ENCODE data around the gene LGALS3BP.
"Not testable (repeated sequence)": the region's sequence is repeated elsewhere in the genome, so short reads cannot be mapped to it uniquely, and the experiment has no call there.

Gene LGALS3BP

DNA sequence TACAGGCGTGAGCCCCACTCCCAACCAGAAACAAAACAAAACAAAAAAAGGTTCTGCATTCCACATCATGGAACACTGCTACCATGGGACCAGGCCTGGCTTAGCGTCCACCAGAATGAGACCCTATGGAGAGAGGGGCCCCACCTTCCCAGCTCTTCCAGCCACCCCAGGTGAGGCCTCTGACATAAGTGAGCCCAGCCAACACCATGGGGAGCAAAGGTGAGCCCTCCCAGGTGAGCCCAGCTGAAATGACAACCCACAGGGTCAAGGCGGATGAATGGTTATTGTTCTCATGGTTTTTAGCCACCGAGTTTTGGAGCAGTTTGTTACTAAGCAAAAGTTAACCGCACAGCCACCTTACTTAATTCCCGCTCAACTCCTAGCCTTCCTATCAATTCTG, 16.3 kb downstream of the LGALS3BP start:
- DNase-seq (ENCODE audit: low read depth): no peak
- no peak overlapping the region for H3K4me3 ChIP-seq (ENCODE audit: low read depth, low read length)
- TF ChIP-seq, protein P1, sequence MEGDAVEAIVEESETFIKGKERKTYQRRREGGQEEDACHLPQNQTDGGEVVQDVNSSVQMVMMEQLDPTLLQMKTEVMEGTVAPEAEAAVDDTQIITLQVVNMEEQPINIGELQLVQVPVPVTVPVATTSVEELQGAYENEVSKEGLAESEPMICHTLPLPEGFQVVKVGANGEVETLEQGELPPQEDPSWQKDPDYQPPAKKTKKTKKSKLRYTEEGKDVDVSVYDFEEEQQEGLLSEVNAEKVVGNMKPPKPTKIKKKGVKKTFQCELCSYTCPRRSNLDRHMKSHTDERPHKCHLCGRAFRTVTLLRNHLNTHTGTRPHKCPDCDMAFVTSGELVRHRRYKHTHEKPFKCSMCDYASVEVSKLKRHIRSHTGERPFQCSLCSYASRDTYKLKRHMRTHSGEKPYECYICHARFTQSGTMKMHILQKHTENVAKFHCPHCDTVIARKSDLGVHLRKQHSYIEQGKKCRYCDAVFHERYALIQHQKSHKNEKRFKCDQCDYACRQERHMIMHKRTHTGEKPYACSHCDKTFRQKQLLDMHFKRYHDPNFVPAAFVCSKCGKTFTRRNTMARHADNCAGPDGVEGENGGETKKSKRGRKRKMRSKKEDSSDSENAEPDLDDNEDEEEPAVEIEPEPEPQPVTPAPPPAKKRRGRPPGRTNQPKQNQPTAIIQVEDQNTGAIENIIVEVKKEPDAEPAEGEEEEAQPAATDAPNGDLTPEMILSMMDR (IDR thresholded peaks at IDR 0.05; ENCODE audit: insufficient read depth, low read depth, low read length, missing control alignments): no peak

GRCh38 chr17:78962984-78963348, 16.8 kb downstream of the LGALS3BP start:
- DNase-seq (ENCODE audit: low read depth); H3K4me3 ChIP-seq (ENCODE audit: low read depth, low read length): not testable (repeated sequence)

DNA sequence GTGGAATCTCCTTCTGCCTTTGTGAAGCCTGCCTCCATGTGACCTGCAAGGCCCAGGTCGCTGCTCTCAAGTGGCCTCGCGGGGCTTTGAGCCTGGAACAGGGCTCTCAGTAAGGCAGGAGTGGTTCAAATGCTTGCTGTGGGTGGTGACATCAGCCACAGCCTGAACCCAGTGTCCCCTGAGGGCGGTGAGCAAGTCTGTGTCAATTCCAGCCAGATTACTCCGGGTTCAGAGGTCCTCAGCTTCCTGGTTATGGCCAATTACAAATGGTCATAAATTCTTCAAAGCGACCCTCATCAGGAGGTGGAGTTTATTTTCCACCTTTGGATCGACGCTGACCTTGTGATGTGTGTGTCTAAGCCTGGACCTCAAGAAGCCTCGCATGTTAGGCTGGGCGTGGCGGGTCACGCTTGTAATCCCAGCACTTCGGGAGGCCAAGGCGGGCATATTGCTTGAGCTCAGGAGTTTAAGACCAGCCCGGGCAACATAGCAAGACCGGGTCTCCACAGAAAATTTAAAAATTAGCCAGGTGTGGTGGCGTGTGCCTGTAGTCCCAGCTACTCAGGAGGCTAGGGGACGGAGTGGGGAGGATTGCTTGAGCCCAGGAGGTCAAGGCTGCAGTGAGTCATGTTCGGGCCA, 17.3 kb downstream of the LGALS3BP start:
- no peak for DNase-seq (ENCODE audit: low read depth)
- TF ChIP-seq, protein P1 (IDR thresholded peaks at IDR 0.05; ENCODE audit: insufficient read depth, low read depth, low read length, missing control alignments): no peak
- H3K4me3 ChIP-seq (ENCODE audit: low read depth, low read length): no peak overlapping the region

GRCh38 chr17:78961571-78961970, 18.2 kb downstream of the LGALS3BP start:
- TF ChIP-seq, protein P1 (IDR thresholded peaks at IDR 0.05; ENCODE audit: insufficient read depth, low read depth, low read length, missing control alignments): no peak
- no peak for DNase-seq (ENCODE audit: low read depth)
- H3K4me3 ChIP-seq (ENCODE audit: low read depth, low read length): no peak overlapping the region

- DNase-seq (ENCODE audit: low read depth): no peak
- TF ChIP-seq, protein P1 (IDR thresholded peaks at IDR 0.05; ENCODE audit: insufficient read depth, low read depth, low read length, missing control alignments): no peak
- H3K4me3 ChIP-seq (ENCODE audit: low read depth, low read length): no peak overlapping the region
These were observed 18.8 kb downstream of the LGALS3BP start for GRCh38 chr17:78960928-78961327.

GRCh38 chr17:78959803-78960202, 19.9 kb downstream of the LGALS3BP start:
- TF ChIP-seq, protein P1 (IDR thresholded peaks at IDR 0.05; ENCODE audit: insufficient read depth, low read depth, low read length, missing control alignments): no peak
- no peak for DNase-seq (ENCODE audit: low read depth)
- H3K4me3 ChIP-seq (ENCODE audit: low read depth, low read length): no peak overlapping the region

DNA sequence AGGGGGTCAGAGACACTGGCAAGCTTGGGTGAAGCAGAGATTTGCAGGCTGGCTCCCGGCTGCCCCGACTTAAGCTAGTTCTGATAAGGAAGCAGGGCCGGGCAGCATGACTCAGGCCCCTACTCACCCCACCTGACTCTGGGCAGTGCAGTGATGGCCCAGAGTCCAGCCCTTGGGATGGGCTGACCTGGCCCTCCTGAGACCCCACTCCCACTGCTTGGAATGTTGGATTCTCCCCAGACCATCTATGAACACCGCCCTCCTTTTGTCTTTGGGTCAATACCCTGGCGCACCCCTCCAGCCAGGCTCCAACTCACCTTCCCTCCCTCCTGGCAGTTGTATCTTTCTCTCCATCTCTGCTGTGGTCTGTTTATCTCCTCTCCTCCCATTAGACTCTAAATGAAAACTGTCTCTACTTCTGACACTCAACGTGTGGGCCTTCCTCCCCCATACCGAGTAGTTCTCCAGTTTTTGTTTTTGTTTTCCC, 21.0 kb downstream of the LGALS3BP start:
- H3K4me3 ChIP-seq (ENCODE audit: low read depth, low read length): no peak overlapping the region
- no peak for DNase-seq (ENCODE audit: low read depth)
- TF ChIP-seq, protein P1 (IDR thresholded peaks at IDR 0.05; ENCODE audit: insufficient read depth, low read depth, low read length, missing control alignments): no peak

All from GM12865 (cell line).